ENCODE results near the gene HERPUD1.

The HERPUD1 gene

DNA sequence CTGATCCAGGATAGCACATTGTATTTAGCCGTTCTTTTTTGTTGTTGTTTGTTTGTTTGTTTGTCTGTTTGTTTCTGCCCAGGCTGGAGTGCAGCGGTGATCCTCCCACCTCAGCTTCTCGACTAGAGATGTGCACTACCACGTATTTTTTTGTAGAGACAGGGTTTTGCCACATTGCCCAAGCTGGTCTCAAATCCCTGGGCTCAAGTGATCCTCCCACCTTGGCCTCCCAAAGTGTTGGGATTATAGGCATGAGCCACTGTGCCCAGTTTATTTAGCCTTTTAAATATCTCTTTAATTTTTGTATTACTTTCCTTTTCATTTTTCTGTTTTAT, 48.2 kb downstream of the HERPUD1 start:
- H3K4me3 ChIP-seq (replicated peaks; ENCODE audit: insufficient read depth, low read length): no peak overlapping the region
- H3K27ac ChIP-seq (replicated peaks): no peak overlapping the region
- TF ChIP-seq GABPA (IDR thresholded peaks at IDR 0.05; ENCODE audit: low read depth) (no peak), SPI1 (IDR thresholded peaks at IDR 0.05; ENCODE audit: borderline replicate concordance, low read depth) (no peak)
- TF ChIP-seq, protein P1, sequence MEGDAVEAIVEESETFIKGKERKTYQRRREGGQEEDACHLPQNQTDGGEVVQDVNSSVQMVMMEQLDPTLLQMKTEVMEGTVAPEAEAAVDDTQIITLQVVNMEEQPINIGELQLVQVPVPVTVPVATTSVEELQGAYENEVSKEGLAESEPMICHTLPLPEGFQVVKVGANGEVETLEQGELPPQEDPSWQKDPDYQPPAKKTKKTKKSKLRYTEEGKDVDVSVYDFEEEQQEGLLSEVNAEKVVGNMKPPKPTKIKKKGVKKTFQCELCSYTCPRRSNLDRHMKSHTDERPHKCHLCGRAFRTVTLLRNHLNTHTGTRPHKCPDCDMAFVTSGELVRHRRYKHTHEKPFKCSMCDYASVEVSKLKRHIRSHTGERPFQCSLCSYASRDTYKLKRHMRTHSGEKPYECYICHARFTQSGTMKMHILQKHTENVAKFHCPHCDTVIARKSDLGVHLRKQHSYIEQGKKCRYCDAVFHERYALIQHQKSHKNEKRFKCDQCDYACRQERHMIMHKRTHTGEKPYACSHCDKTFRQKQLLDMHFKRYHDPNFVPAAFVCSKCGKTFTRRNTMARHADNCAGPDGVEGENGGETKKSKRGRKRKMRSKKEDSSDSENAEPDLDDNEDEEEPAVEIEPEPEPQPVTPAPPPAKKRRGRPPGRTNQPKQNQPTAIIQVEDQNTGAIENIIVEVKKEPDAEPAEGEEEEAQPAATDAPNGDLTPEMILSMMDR (IDR thresholded peaks at IDR 0.05; ENCODE audit: insufficient read depth, low read length): no peak
- DNase-seq (ENCODE audit: low read depth in 1 of 2, low spot score in 1 of 2): no peak
- H3K27me3 ChIP-seq (ENCODE audit: insufficient read depth, poor library complexity, severe bottlenecking): no peaks in the 10 kb centered on the region

DNA sequence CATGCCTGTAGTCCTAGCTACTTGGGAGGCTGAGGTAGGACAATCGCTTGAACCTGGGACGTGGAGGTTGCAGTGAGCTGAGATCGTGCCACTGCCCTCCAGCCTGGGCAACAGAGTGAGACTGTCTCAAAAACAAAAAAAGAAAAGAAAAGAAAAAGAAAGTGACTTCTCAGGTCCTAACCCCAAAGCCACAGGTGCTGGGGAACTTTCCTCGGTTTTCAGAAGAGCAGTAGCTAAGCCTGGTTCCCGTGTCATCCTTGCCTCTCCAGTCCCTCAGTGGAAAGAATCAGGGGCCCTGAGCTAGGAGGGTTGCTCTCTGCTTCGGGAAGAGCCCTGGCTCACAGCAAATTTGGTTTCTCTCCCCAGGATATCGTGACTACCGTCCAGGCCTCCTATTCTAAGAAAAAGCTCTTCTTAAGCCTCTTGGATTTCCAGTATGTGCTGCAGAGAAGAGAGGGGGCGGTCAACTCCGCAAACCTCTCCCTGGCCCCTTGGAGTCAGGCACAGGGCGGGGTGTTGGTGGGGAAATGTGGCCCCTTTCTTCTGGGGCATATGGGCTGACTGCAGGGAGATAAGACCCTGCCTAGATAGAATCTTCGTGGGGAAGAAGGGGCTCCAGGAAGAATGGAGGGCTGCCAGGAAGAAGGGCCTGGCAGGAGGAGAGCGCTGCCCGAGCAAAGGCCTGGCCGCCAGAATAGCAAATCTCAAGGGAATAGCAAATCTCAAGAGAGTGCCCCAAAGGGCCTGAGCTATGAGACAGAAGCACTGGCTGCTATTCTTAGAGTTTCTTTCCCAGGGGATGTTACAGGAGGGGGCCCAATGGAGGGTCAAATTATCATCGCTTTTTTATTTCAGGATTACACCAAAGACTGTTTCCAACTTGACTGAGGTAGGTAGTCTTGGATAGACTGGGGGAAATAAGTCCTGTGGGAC, 49.1 kb downstream of the HERPUD1 start:
- DNase-seq (ENCODE audit: low read depth in 1 of 2, low spot score in 1 of 2): no peak
- H3K4me3 ChIP-seq (replicated peaks; ENCODE audit: insufficient read depth, low read length): no peak overlapping the region
- TF ChIP-seq, protein P1 (IDR thresholded peaks at IDR 0.05; ENCODE audit: insufficient read depth, low read length): no peak
- TF ChIP-seq GABPA (IDR thresholded peaks at IDR 0.05; ENCODE audit: low read depth) (no peak), POLR2AphosphoS5 (IDR thresholded peaks at IDR 0.05; ENCODE audit: low read depth) (no peak), SPI1 (IDR thresholded peaks at IDR 0.05; ENCODE audit: borderline replicate concordance, low read depth) (no peak)
- TF ChIP-seq, protein P2, sequence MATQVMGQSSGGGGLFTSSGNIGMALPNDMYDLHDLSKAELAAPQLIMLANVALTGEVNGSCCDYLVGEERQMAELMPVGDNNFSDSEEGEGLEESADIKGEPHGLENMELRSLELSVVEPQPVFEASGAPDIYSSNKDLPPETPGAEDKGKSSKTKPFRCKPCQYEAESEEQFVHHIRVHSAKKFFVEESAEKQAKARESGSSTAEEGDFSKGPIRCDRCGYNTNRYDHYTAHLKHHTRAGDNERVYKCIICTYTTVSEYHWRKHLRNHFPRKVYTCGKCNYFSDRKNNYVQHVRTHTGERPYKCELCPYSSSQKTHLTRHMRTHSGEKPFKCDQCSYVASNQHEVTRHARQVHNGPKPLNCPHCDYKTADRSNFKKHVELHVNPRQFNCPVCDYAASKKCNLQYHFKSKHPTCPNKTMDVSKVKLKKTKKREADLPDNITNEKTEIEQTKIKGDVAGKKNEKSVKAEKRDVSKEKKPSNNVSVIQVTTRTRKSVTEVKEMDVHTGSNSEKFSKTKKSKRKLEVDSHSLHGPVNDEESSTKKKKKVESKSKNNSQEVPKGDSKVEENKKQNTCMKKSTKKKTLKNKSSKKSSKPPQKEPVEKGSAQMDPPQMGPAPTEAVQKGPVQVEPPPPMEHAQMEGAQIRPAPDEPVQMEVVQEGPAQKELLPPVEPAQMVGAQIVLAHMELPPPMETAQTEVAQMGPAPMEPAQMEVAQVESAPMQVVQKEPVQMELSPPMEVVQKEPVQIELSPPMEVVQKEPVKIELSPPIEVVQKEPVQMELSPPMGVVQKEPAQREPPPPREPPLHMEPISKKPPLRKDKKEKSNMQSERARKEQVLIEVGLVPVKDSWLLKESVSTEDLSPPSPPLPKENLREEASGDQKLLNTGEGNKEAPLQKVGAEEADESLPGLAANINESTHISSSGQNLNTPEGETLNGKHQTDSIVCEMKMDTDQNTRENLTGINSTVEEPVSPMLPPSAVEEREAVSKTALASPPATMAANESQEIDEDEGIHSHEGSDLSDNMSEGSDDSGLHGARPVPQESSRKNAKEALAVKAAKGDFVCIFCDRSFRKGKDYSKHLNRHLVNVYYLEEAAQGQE (IDR thresholded peaks at IDR 0.05; ENCODE audit: insufficient replicate concordance, low read depth): no peak
- no peak overlapping the region for H3K27ac ChIP-seq (replicated peaks)
- no peaks in the 10 kb centered on the region for H3K27me3 ChIP-seq (ENCODE audit: insufficient read depth, poor library complexity, severe bottlenecking)

DNA sequence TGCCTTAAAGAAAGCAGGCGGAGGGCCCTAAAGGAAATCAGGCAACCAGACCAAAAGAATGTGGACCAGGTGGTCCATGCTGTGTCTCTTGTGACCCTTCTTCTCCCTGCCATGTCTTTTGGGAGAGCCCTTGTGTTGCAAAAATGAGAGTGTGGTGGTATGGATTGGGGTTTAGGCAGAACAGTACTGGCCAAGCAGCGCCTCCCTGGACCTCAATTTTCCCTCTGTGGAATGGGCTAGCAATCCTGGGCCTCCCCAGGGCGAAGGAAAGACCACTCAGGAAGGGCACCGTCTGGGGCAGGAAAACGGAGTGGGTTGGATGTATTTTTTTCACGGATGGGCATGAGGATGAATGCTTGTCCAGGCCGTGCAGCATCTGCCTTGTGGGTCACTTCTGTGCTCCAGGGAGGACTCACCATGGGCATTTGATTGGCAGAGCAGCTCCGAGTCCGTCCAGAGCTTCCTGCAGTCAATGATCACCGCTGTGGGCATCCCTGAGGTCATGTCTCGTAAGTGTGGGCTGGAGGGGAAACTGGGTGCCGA, 49.9 kb downstream of the HERPUD1 start:
- DNase-seq (ENCODE audit: low read depth in 1 of 2, low spot score in 1 of 2): no peak
- Histone ChIP-seq H3K27ac (replicated peaks) (no peak overlapping the region), H3K27me3 (ENCODE audit: insufficient read depth, poor library complexity, severe bottlenecking) (no peaks in the 10 kb centered on the region), H3K4me3 (replicated peaks; ENCODE audit: insufficient read depth, low read length) (no peak overlapping the region)
- no peak for TF ChIP-seq POLR2AphosphoS5 (IDR thresholded peaks at IDR 0.05; ENCODE audit: low read depth)
- TF ChIP-seq SPI1 (IDR thresholded peaks at IDR 0.05; ENCODE audit: borderline replicate concordance, low read depth): no peak
- TF ChIP-seq, protein P1 (IDR thresholded peaks at IDR 0.05; ENCODE audit: insufficient read depth, low read length): no peak
- TF ChIP-seq, protein P2 (IDR thresholded peaks at IDR 0.05; ENCODE audit: insufficient replicate concordance, low read depth): no peak
- TF ChIP-seq GABPA (IDR thresholded peaks at IDR 0.05; ENCODE audit: low read depth): no peak

Data from HL-60 (cell line).